HEK293 (cell line): ENCODE measurements around the gene GSN.

Source experiments
- CTCF ChIA-PET: fragments of 350-600 bp; formaldehyde crosslinking; extraction: SDS; loops from one replicate; lab custom pipeline; 2021; ENCODE audit warnings: antibody characterized with exemption; lab: Yijun Ruan, JAX
- POLR2A ChIA-PET: fragments of 300-600 bp; formaldehyde crosslinking; extraction: SDS; loops from one replicate; lab custom pipeline; 2020; ENCODE audit warnings: antibody characterized with exemption, inconsistent platforms; lab: Yijun Ruan, JAX
- H3K27ac ChIP-seq: fragments of 200-500 bp; sonication (Bioruptor generic); 2 replicates; pipeline ENCODE4 v1.5.1; 2014; ENCODE audit warnings: low read depth, low read length, control low read depth, inconsistent platforms; ENCODE audit errors: extremely low read depth
- H3K36me3 ChIP-seq, 2 experiments: fragments of 200-500 bp in 1 of 2; sonication (Bioruptor generic) in 1 of 2; 1 replicate in 1 of 2; 2 replicates in 1 of 2; pipeline ENCODE4 v1.5.1; 2014 to 2017; ENCODE audit warnings: inconsistent platforms in 2 of 2, low read length in 2 of 2; ENCODE audit not compliant: control insufficient read depth in 2 of 2, insufficient read depth in 1 of 2
- H3K4me1 ChIP-seq: fragments of 200-500 bp; sonication (Bioruptor generic); 2 replicates; pipeline ENCODE4 v1.5.1; 2014; ENCODE audit warnings: mild to moderate bottlenecking, low read length, inconsistent platforms; ENCODE audit not compliant: control insufficient read depth, insufficient read depth
- H3K4me3 ChIP-seq: 2 replicates; pipeline ENCODE4 v1.5.1; 2011; ENCODE audit warnings: low read depth, mild to moderate bottlenecking, control low read depth, low read length, moderate library complexity
- H3K9me3 ChIP-seq: fragments of 200-500 bp; sonication (Bioruptor generic); 2 replicates; pipeline ENCODE4 v1.5.1; 2014; ENCODE audit warnings: low read depth, low read length, inconsistent platforms; ENCODE audit not compliant: control insufficient read depth, insufficient read depth
- BCL11A ChIP-seq: fragments of 450-650 bp; formaldehyde crosslinking; IDR thresholded peaks from 2 replicates; pipeline ENCODE4 v1.5.1; 2016; ENCODE audit warnings: low read depth, missing biosample characterization, missing genetic modification characterization
- PRDM1 ChIP-seq: fragments of 450-650 bp; formaldehyde crosslinking; IDR thresholded peaks from 2 replicates; pipeline ENCODE4; 2016; ENCODE audit warnings: missing biosample characterization, missing genetic modification characterization
- ZBTB7A ChIP-seq: fragments of 450-650 bp; formaldehyde crosslinking; IDR thresholded peaks from 2 replicates; pipeline ENCODE4 v1.5.1; 2016; ENCODE audit warnings: low read depth, missing biosample characterization, missing genetic modification characterization
- ZFP37 ChIP-seq: fragments of 450-650 bp; formaldehyde crosslinking; IDR thresholded peaks from 2 replicates; pipeline ENCODE4 v1.5.1; 2016; ENCODE audit warnings: missing biosample characterization, missing genetic modification characterization
- ZIC2 ChIP-seq: fragments of 450-650 bp; formaldehyde crosslinking; IDR thresholded peaks from 2 replicates; pipeline ENCODE4 v1.5.1; 2016; ENCODE audit warnings: missing biosample characterization, missing genetic modification characterization
- ZNF112 ChIP-seq: fragments of 450-650 bp; formaldehyde crosslinking; IDR thresholded peaks from 2 replicates; pipeline ENCODE4 v1.5.0; 2017; ENCODE audit warnings: missing biosample characterization, missing genetic modification characterization
- ZNF138 ChIP-seq: fragments of 450-650 bp; formaldehyde crosslinking; IDR thresholded peaks from 2 replicates; pipeline ENCODE4 v1.5.1; 2016; ENCODE audit warnings: missing biosample characterization, missing genetic modification characterization, borderline replicate concordance
- ZNF175 ChIP-seq: fragments of 450-650 bp; formaldehyde crosslinking; IDR thresholded peaks from 2 replicates; pipeline ENCODE4 v1.5.1; 2016; ENCODE audit warnings: missing biosample characterization, missing genetic modification characterization
- ZNF221 ChIP-seq: fragments of 450-650 bp; formaldehyde crosslinking; IDR thresholded peaks from 2 replicates; pipeline ENCODE4 v1.5.1; 2017; ENCODE audit warnings: missing biosample characterization, missing genetic modification characterization, borderline replicate concordance
- ZNF292 ChIP-seq: fragments of 450-650 bp; formaldehyde crosslinking; IDR thresholded peaks from 2 replicates; pipeline ENCODE4 v1.5.1; 2016; ENCODE audit warnings: low read depth, missing biosample characterization, missing genetic modification characterization, borderline replicate concordance
- ZNF473 ChIP-seq: fragments of 450-650 bp; formaldehyde crosslinking; IDR thresholded peaks from 2 replicates; pipeline ENCODE4 v1.5.1; 2017; ENCODE audit warnings: missing biosample characterization, missing genetic modification characterization
- ZNF501 ChIP-seq: fragments of 450-650 bp; formaldehyde crosslinking; IDR thresholded peaks from 2 replicates; pipeline ENCODE4 v1.5.1; 2016; ENCODE audit warnings: missing biosample characterization, missing genetic modification characterization
- ZNF610 ChIP-seq: fragments of 450-650 bp; formaldehyde crosslinking; IDR thresholded peaks from 2 replicates; pipeline ENCODE4 v1.5.1; 2016; ENCODE audit warnings: missing biosample characterization, missing genetic modification characterization, borderline replicate concordance
- ZNF626 ChIP-seq: fragments of 450-650 bp; sonication (Bioruptor Pico); formaldehyde crosslinking; IDR thresholded peaks from 2 replicates; pipeline ENCODE4 v1.5.1; 2018; ENCODE audit warnings: missing biosample characterization, missing genetic modification characterization, inconsistent platforms
- ZNF776 ChIP-seq: fragments of 450-650 bp; formaldehyde crosslinking; IDR thresholded peaks from 2 replicates; pipeline ENCODE4 v1.5.0; 2017; ENCODE audit warnings: missing biosample characterization, missing genetic modification characterization, borderline replicate concordance
- ZNF792 ChIP-seq: fragments of 450-650 bp; formaldehyde crosslinking; IDR thresholded peaks from 2 replicates; pipeline ENCODE4 v1.5.1; 2016; ENCODE audit warnings: missing biosample characterization, missing genetic modification characterization
- TF ChIP-seq, protein P1 (sequence below): fragments of 450-650 bp; formaldehyde crosslinking; IDR thresholded peaks from 2 replicates; pipeline ENCODE4 v1.5.1; 2016; ENCODE audit warnings: missing biosample characterization, missing genetic modification characterization
- TF ChIP-seq, protein P2 (sequence below): fragments of 450-650 bp; formaldehyde crosslinking; IDR thresholded peaks from 2 replicates; pipeline ENCODE4 v1.5.1; 2016; ENCODE audit warnings: missing biosample characterization, missing genetic modification characterization
- TF ChIP-seq, protein P3 (sequence below): fragments of 450-650 bp; formaldehyde crosslinking; IDR thresholded peaks from 2 replicates; pipeline ENCODE4 v1.5.1; 2017; ENCODE audit warnings: missing biosample characterization, missing genetic modification characterization
- TF ChIP-seq, protein P4 (sequence below): fragments of 450-650 bp; formaldehyde crosslinking; IDR thresholded peaks from 2 replicates; pipeline ENCODE4 v1.5.1; 2017; ENCODE audit warnings: missing biosample characterization, missing genetic modification characterization
- TF ChIP-seq, protein P5 (sequence below): fragments of 450-650 bp; formaldehyde crosslinking; IDR thresholded peaks from 2 replicates; pipeline ENCODE4 v1.5.1; 2016; ENCODE audit warnings: missing biosample characterization, missing genetic modification characterization

Gene GSN

DNA sequence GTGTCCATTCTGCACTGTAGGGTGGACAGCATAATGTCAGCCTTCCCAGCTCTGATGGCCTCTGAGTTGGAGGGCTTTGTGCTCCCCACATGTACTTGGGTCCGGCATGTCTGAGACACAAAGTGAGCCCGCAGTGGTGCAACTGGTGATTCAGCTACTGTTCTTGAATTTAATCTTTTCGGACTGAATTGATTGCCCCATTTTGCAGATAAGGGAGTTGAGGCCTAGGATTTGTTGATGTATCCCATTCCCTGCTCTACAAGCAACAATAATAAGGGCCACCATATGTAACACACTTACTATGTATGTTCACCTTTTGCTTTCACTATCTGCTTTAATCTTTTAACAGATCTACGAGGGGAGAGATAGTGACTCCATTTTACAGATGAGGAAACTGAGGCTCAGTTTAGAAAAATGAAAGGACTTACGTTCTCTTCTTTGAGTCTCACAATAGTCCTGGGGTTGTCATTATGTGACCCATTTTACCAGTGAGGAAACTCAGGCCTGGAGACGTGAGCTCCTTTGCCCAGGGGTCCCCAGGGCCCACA lies 4.5 kb downstream of the GSN start (continued):
- TF ChIP-seq ZNF792 (tag by site-specific recombination) (no peak), PRDM1 (tag by site-specific recombination) (no peak), ZNF112 (tag by site-specific recombination) (no peak), ZNF292 (tag by site-specific recombination) (no peak), ZNF138 (no peak), ZNF610 (no peak), ZFP37 (tag by site-specific recombination) (no peak), BCL11A (tag by site-specific recombination) (no peak), ZNF221 (tag by site-specific recombination) (no peak), ZBTB7A (no peak), ZNF501 (no peak)
- TF ChIP-seq, protein P1, sequence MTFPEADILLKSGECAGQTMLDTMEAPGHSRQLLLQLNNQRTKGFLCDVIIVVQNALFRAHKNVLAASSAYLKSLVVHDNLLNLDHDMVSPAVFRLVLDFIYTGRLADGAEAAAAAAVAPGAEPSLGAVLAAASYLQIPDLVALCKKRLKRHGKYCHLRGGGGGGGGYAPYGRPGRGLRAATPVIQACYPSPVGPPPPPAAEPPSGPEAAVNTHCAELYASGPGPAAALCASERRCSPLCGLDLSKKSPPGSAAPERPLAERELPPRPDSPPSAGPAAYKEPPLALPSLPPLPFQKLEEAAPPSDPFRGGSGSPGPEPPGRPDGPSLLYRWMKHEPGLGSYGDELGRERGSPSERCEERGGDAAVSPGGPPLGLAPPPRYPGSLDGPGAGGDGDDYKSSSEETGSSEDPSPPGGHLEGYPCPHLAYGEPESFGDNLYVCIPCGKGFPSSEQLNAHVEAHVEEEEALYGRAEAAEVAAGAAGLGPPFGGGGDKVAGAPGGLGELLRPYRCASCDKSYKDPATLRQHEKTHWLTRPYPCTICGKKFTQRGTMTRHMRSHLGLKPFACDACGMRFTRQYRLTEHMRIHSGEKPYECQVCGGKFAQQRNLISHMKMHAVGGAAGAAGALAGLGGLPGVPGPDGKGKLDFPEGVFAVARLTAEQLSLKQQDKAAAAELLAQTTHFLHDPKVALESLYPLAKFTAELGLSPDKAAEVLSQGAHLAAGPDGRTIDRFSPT (tag by site-specific recombination), result no peak
- TF ChIP-seq, protein P2, sequence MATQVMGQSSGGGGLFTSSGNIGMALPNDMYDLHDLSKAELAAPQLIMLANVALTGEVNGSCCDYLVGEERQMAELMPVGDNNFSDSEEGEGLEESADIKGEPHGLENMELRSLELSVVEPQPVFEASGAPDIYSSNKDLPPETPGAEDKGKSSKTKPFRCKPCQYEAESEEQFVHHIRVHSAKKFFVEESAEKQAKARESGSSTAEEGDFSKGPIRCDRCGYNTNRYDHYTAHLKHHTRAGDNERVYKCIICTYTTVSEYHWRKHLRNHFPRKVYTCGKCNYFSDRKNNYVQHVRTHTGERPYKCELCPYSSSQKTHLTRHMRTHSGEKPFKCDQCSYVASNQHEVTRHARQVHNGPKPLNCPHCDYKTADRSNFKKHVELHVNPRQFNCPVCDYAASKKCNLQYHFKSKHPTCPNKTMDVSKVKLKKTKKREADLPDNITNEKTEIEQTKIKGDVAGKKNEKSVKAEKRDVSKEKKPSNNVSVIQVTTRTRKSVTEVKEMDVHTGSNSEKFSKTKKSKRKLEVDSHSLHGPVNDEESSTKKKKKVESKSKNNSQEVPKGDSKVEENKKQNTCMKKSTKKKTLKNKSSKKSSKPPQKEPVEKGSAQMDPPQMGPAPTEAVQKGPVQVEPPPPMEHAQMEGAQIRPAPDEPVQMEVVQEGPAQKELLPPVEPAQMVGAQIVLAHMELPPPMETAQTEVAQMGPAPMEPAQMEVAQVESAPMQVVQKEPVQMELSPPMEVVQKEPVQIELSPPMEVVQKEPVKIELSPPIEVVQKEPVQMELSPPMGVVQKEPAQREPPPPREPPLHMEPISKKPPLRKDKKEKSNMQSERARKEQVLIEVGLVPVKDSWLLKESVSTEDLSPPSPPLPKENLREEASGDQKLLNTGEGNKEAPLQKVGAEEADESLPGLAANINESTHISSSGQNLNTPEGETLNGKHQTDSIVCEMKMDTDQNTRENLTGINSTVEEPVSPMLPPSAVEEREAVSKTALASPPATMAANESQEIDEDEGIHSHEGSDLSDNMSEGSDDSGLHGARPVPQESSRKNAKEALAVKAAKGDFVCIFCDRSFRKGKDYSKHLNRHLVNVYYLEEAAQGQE, result no peak
- TF ChIP-seq, protein P3, sequence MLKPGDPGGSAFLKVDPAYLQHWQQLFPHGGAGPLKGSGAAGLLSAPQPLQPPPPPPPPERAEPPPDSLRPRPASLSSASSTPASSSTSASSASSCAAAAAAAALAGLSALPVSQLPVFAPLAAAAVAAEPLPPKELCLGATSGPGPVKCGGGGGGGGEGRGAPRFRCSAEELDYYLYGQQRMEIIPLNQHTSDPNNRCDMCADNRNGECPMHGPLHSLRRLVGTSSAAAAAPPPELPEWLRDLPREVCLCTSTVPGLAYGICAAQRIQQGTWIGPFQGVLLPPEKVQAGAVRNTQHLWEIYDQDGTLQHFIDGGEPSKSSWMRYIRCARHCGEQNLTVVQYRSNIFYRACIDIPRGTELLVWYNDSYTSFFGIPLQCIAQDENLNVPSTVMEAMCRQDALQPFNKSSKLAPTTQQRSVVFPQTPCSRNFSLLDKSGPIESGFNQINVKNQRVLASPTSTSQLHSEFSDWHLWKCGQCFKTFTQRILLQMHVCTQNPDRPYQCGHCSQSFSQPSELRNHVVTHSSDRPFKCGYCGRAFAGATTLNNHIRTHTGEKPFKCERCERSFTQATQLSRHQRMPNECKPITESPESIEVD (tag by site-specific recombination), result no peak
- TF ChIP-seq, protein P4, sequence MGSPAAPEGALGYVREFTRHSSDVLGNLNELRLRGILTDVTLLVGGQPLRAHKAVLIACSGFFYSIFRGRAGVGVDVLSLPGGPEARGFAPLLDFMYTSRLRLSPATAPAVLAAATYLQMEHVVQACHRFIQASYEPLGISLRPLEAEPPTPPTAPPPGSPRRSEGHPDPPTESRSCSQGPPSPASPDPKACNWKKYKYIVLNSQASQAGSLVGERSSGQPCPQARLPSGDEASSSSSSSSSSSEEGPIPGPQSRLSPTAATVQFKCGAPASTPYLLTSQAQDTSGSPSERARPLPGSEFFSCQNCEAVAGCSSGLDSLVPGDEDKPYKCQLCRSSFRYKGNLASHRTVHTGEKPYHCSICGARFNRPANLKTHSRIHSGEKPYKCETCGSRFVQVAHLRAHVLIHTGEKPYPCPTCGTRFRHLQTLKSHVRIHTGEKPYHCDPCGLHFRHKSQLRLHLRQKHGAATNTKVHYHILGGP, result no peak

DNA sequence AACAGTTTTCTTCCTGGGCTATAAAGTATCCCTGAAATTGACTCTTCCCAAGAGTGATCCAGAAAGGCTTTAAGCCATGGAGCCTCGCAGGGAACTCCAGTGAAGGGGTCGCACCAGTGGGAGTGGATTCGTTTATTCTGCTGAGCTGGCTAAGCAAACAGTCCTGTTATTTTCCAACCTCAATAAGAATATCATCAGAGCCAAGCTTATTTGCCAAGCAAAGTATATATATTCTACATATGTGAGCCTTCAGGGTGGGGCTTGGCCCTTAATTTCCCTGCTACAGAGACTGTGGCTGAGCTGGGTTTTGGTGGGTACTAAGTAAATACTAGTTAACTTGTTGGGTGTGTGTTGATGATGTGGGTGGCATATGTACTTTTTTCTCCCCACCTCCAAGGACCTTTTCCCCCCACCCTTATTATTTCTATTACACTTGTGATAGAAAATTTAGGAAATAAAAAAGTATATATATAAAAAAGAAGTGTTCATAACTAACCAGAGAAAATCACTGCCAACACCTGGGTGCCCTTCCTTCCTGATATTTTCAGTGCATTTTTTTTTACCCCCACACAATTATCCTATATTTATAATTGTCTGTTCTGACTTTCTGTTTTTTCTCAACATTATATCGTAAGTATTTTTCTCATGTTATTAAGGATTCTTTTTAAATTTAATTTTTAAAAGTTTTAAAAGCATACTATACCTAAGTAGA lies 5.3 kb downstream of the GSN start:
- ChIA-PET CTCF (interaction anchor here (0.6 to 1.7 kb wide), 6 partner anchors 16 to 59 kb away, joined by 3 read pairs; no protein-coding TSS in a partner anchor), POLR2A (no interaction called here)
- Histone ChIP-seq H3K4me3 (no peak overlapping the region), H3K4me1 (peaks cover 2% of the 10 kb centered on the region; the same call in 1 of the 2 replicates), H3K9me3 (no peaks in the 10 kb centered on the region), H3K36me3 (no peaks in the 10 kb centered on the region), H3K27ac (no peak overlapping the region)
- TF ChIP-seq ZNF473 (tag by site-specific recombination) (no peak), ZNF175 (tag by site-specific recombination) (no peak), ZNF626 (tag by site-specific recombination) (no peak), ZNF776 (tag by site-specific recombination) (no peak), ZIC2 (tag by site-specific recombination) (no peak)
- TF ChIP-seq, protein P5, sequence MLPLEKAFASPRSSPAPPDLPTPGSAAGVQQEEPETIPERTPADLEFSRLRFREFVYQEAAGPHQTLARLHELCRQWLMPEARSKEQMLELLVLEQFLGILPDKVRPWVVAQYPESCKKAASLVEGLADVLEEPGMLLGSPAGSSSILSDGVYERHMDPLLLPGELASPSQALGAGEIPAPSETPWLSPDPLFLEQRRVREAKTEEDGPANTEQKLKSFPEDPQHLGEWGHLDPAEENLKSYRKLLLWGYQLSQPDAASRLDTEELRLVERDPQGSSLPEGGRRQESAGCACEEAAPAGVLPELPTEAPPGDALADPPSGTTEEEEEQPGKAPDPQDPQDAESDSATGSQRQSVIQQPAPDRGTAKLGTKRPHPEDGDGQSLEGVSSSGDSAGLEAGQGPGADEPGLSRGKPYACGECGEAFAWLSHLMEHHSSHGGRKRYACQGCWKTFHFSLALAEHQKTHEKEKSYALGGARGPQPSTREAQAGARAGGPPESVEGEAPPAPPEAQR, result no peak
